ENCODE data around the gene GUCA1C. TPM values are rescaled to one million over a fixed set of nuclear protein-coding genes. Genes with fewer than 3 reads are reported as not detected.

The GUCA1C gene
- total RNA-seq, 1 experiment from 2014 or later: not detected

- peak; percentile 68 for DNase-seq (ENCODE audit: extremely low read depth, low read depth)
Observed at GRCh38 chr3:108914774-108915641, 38.7 kb downstream of the GUCA1C start.

GRCh38 chr3:108909799-108910198 is 43.9 kb downstream of the GUCA1C start:
- no peak for DNase-seq (ENCODE audit: extremely low read depth, low read depth)

GRCh38 chr3:108907194-108907593 is 46.5 kb downstream of the GUCA1C start:
- DNase-seq (ENCODE audit: extremely low read depth, low read depth): no peak

- DNase-seq (ENCODE audit: extremely low read depth, low read depth): no peak
Observed at GRCh38 chr3:108899530-108899929, 54.1 kb downstream of the GUCA1C start.

GRCh38 chr3:108897883-108898282 is 55.8 kb downstream of the GUCA1C start:
- no peak for DNase-seq (ENCODE audit: extremely low read depth, low read depth)

GRCh38 chr3:108894981-108895380 is 58.7 kb downstream of the GUCA1C start:
- no peak for DNase-seq (ENCODE audit: extremely low read depth, low read depth)

- no peak for DNase-seq (ENCODE audit: extremely low read depth, low read depth)
Observed at GRCh38 chr3:108891833-108892232, 61.8 kb downstream of the GUCA1C start.

- no peak for DNase-seq (ENCODE audit: extremely low read depth, low read depth)
Observed at GRCh38 chr3:108887777-108888176, 65.9 kb downstream of the GUCA1C start.

GRCh38 chr3:108887121-108887520 is 66.6 kb downstream of the GUCA1C start:
- DNase-seq (ENCODE audit: extremely low read depth, low read depth): no peak

- DNase-seq (ENCODE audit: extremely low read depth, low read depth): no peak
Observed at GRCh38 chr3:108883373-108883772, 70.3 kb downstream of the GUCA1C start.

- DNase-seq (ENCODE audit: extremely low read depth, low read depth): no peak
Observed at GRCh38 chr3:108882762-108883161, 70.9 kb downstream of the GUCA1C start.

GRCh38 chr3:108879915-108880314 is 73.8 kb downstream of the GUCA1C start:
- no peak for DNase-seq (ENCODE audit: extremely low read depth, low read depth)

GRCh38 chr3:108877901-108878300 is 75.8 kb downstream of the GUCA1C start:
- no peak for DNase-seq (ENCODE audit: extremely low read depth, low read depth)

- DNase-seq (ENCODE audit: extremely low read depth, low read depth): no peak
Observed at GRCh38 chr3:108863799-108864135, 89.9 kb downstream of the GUCA1C start.

- peak; percentile 83 for DNase-seq (ENCODE audit: extremely low read depth, low read depth)
Observed at GRCh38 chr3:108862865-108863798, 90.5 kb downstream of the GUCA1C start.

- no peak for DNase-seq (ENCODE audit: extremely low read depth, low read depth)
Observed at GRCh38 chr3:108861401-108861800, 92.3 kb downstream of the GUCA1C start.

Other genes with a start within 250 kb of the GUCA1C start
- gene RETNLB, start 196.5 kb downstream of the GUCA1C start, total RNA-seq (2014; rRNA removed; shearing (Covaris generic)): not detected in 2 replicates
- gene TRAT1, start 131.1 kb downstream of the GUCA1C start, total RNA-seq (2014; rRNA removed; shearing (Covaris generic)): not detected in 2 replicates
- not detected in 2 replicates for gene MORC1, start 164.3 kb upstream of the GUCA1C start, total RNA-seq (2014; rRNA removed; shearing (Covaris generic))
- gene C3orf85, start 182.8 kb upstream of the GUCA1C start, total RNA-seq (2014; rRNA removed; shearing (Covaris generic)): not detected in 2 replicates